ENCODE measurements around the gene APC2.

The APC2 gene

DNA sequence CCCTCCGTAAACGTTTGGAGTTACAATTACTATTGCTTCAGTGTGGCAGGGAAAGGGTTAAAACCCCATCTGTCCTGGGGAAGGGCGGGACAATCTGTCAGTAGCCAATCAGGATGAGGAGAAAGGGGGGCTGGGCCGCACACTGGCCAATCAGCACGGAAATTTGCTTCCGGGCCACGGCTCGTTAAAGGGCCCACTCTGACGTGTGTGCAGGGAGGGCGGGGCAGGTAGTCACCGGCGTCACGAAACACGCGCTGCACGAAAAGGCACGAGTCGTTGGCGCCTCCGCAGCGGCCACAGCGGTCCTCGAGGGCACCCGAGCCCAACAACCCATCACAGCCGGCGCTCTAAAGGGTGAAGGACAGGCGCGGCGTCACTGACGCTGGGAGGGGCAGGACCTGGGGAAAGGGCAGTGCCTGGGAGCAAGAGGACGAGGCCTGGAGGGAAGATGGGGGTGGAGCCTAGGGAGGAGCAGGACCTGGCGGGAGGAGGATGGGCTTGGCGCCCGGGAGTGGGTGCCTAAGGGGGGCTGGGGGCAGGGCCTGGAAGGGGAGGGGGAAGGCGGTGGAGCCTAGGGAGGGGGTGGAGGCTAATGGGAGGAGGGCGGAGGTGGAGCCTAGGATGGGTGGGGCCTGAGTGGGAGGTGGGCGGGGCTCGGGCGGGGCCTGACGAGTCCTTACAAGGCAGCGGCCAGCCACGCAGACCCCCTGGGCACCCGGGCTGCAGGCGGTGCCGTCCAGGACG lies 58.0 kb downstream of the APC2 start:
- Histone ChIP-seq H3K36me3 (no peaks in the 10 kb centered on the region), H3K9me3 (peaks cover 0 to 8% (median 0%) of the 10 kb centered on the region in 3 donors), H3K27me3 (peaks cover 0 to 57% of the 10 kb centered on the region in 2 donors), H3K4me1 (peaks cover 0 to 42% (median 21%) of the 10 kb centered on the region in 4 donors), H3K4me3 (peak overlapping the region; percentile 44 to 49), H3K27ac (peak overlapping the region; percentile 76 to 77)
- TF ChIP-seq, protein P1, sequence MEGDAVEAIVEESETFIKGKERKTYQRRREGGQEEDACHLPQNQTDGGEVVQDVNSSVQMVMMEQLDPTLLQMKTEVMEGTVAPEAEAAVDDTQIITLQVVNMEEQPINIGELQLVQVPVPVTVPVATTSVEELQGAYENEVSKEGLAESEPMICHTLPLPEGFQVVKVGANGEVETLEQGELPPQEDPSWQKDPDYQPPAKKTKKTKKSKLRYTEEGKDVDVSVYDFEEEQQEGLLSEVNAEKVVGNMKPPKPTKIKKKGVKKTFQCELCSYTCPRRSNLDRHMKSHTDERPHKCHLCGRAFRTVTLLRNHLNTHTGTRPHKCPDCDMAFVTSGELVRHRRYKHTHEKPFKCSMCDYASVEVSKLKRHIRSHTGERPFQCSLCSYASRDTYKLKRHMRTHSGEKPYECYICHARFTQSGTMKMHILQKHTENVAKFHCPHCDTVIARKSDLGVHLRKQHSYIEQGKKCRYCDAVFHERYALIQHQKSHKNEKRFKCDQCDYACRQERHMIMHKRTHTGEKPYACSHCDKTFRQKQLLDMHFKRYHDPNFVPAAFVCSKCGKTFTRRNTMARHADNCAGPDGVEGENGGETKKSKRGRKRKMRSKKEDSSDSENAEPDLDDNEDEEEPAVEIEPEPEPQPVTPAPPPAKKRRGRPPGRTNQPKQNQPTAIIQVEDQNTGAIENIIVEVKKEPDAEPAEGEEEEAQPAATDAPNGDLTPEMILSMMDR (IDR thresholded peaks at IDR 0.05): peak in 1 of 2 experiments; percentile 18
- DNase-seq: peak; percentile 91 to 93
- intact Hi-C loops (cut with DNase I; ENCODE audit: low total_unique reads): no loop called here

DNA sequence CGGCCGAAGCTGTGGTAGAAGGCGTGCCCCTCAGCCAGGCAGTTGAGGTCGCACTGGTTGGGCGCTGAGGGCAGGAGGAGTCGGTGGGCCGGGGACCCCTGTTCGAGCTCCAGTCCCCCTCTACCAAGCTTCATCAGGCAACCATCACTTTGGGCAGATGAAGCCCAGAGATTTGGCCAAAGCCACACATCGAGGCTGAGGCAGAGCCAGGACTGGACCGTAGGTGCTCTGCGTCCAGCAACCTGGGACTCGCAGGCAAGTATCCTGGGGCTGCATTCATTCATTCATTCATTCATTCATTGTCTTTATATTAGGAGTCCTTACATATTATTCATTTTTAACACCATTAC lies 58.6 kb downstream of the APC2 start:
- H3K27me3 ChIP-seq: peaks cover 0 to 57% of the 10 kb centered on the region in 2 donors
- peaks cover 0 to 8% (median 0%) of the 10 kb centered on the region in 3 donors for H3K9me3 ChIP-seq
- intact Hi-C loops (cut with DNase I; ENCODE audit: low total_unique reads): no loop called here
- no peaks in the 10 kb centered on the region for H3K36me3 ChIP-seq
- H3K4me3 ChIP-seq: peak overlapping the region; percentile 44 to 49
- TF ChIP-seq, protein P1 (IDR thresholded peaks at IDR 0.05): no peak
- H3K4me1 ChIP-seq: peaks cover 0 to 42% (median 22%) of the 10 kb centered on the region in 4 donors
- peak overlapping the region; percentile 76 to 77 for H3K27ac ChIP-seq
- DNase-seq: no peak

DNA sequence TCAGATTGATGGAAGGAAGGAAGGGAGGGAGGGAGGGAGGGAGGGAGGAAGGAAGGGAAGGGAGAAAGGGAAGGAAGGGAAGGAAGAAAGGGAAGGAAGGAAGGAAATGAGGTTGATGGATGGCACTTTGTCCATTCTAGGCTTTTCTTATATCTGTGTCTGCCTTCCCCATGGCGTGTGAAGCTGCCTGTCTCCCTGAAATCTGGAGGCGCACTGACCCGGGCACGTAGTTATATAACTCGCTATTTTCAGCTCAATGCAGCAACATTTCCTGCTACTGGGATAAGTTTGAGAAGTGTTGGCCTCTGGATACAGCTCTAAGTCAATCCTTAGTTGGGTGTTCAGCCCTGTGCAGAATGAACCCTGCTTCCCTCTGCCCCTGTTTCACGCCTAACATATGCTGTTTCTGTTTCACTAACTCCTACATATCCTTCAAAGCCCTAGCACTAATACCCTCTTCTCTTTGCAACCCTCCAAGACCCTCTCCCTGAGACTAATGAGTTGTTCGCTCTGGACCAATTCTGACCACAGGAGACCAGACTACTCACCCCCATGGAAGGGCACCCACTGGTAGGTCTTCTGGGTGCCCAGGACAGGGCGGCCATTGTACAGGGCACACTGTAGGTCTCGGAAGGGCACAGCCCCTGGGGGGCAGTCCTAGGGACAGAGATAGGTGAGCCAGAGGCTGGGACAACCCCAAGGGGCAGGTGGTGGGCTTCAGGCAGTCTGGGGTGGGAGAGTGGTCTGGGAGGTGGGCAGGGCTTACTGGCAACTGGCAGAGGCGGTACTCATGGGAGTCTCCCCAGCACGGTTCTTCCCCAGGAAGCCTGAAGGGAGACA lies 59.9 kb downstream of the APC2 start:
- H3K9me3 ChIP-seq: peaks cover 0 to 8% (median 0%) of the 10 kb centered on the region in 3 donors
- intact Hi-C loops (cut with DNase I; ENCODE audit: low total_unique reads): no loop called here
- TF ChIP-seq, protein P1 (IDR thresholded peaks at IDR 0.05): no peak
- no peak overlapping the region for H3K4me3 ChIP-seq
- no peak overlapping the region for H3K27ac ChIP-seq
- DNase-seq: no peak
- no peaks in the 10 kb centered on the region for H3K36me3 ChIP-seq
- H3K27me3 ChIP-seq: peaks cover 0 to 58% of the 10 kb centered on the region in 2 donors
- H3K4me1 ChIP-seq: peaks cover 0 to 42% (median 23%) of the 10 kb centered on the region in 4 donors

DNA sequence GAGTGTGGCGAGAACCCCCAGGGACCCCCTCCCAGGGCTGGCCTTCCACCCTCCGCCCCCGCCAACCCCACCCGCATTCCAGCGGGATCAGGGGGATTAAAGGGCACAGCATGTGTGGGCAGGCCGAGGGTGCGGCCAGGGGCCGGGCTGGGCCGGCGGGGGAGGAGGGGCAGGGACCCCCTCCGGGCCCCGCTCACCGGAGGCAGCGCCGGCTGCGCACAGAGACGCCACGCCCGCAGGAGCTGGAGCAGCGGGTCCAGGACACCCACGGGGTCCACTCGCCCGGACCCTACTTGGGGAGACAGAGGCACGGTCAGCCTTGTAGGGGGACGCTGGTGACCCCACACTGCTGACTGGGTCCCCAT lies 60.5 kb downstream of the APC2 start:
- TF ChIP-seq, protein P1 (IDR thresholded peaks at IDR 0.05): no peak
- Histone ChIP-seq H3K4me3 (no peak overlapping the region), H3K27ac (no peak overlapping the region), H3K36me3 (no peaks in the 10 kb centered on the region), H3K9me3 (peaks cover 0 to 8% (median 0%) of the 10 kb centered on the region in 3 donors), H3K4me1 (peaks cover 0 to 42% (median 23%) of the 10 kb centered on the region in 4 donors), H3K27me3 (peaks cover 0 to 64% of the 10 kb centered on the region in 2 donors)
- intact Hi-C loops (cut with DNase I; ENCODE audit: low total_unique reads): no loop called here
- DNase-seq: no peak

DNA sequence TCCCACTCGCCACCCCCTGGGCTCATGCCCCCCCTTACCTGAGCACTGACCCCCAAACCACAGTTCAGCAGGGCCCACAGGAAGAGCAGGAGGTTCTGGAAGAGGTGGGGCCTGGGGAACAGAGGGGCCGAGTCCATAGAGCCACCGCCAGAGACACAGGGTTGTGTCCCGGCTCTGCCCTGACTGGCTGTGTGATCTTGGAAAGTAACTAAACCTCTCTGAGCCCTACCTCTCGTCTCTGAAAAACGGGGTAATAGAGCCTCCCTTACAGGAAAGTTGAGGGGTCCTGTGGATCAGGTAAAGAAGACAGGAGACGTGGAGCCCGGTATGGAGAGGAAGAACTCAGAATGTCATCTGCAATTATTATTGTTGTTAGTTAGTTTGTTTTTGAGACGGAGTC lies 60.9 kb downstream of the APC2 start:
- peaks cover 0 to 8% (median 0%) of the 10 kb centered on the region in 3 donors for H3K9me3 ChIP-seq
- TF ChIP-seq, protein P1 (IDR thresholded peaks at IDR 0.05): no peak
- peaks cover 0 to 42% (median 23%) of the 10 kb centered on the region in 4 donors for H3K4me1 ChIP-seq
- H3K36me3 ChIP-seq: no peaks in the 10 kb centered on the region
- intact Hi-C loops (cut with DNase I; ENCODE audit: low total_unique reads): no loop called here
- H3K27me3 ChIP-seq: peaks cover 0 to 67% of the 10 kb centered on the region in 2 donors
- DNase-seq: no peak
- no peak overlapping the region for H3K27ac ChIP-seq
- H3K4me3 ChIP-seq: no peak overlapping the region
